MM.1S (cell line): ENCODE measurements around the gene CCDC28A.

Experiments
- DNase-seq: peaks from one replicate; pipeline ENCODE4 v3.0.0-alpha.2; 2015
- H2AFZ ChIP-seq: fragments of 300-600 bp; sonication (generic); 2 replicates; pipeline ENCODE4 v1.6.0; 2016; ENCODE audit warnings: antibody characterized with exemption, low read length
- H3F3A ChIP-seq: fragments of 300-600 bp; sonication (generic); 2 replicates; pipeline ENCODE4 v1.6.1; 2016; ENCODE audit warnings: mild to moderate bottlenecking, antibody characterized with exemption, low read length, moderate library complexity, mixed read lengths; ENCODE audit not compliant: insufficient read depth
- H3K27ac ChIP-seq: fragments of 300-600 bp; sonication (generic); 2 replicates; pipeline ENCODE4 v1.5.1; 2016; ENCODE audit warnings: mild to moderate bottlenecking, low read length
- H3K27me3 ChIP-seq: fragments of 300-600 bp; sonication (generic); replicated peaks from 2 replicates; pipeline ENCODE4 v1.6.0; 2016; ENCODE audit warnings: low read length; ENCODE audit not compliant: insufficient read depth
- H3K36me3 ChIP-seq: fragments of 300-600 bp; sonication (generic); replicated peaks from 2 replicates; pipeline ENCODE4 v1.6.1; 2016; ENCODE audit warnings: mild to moderate bottlenecking, low read length, mixed read lengths; ENCODE audit not compliant: insufficient read depth
- H3K4me1 ChIP-seq: fragments of 300-600 bp; sonication (generic); 2 replicates; pipeline ENCODE4 v1.6.1; 2016; ENCODE audit warnings: low read length, mixed read lengths
- H3K4me2 ChIP-seq: fragments of 300-600 bp; sonication (generic); 2 replicates; pipeline ENCODE4 v1.6.0; 2016; ENCODE audit warnings: low read depth, low read length
- H3K4me3 ChIP-seq: fragments of 300-600 bp; sonication (generic); 2 replicates; pipeline ENCODE4 v1.5.1; 2016; ENCODE audit warnings: low read length, mixed read lengths
- H3K79me2 ChIP-seq: fragments of 300-600 bp; sonication (generic); 2 replicates; pipeline ENCODE4 v1.6.1; 2016; ENCODE audit warnings: mixed run types, low read length, mixed read lengths
- H3K9ac ChIP-seq: fragments of 300-600 bp; sonication (generic); 2 replicates; pipeline ENCODE4 v1.6.1; 2016; ENCODE audit warnings: low read length, mixed read lengths
- H3K9me2 ChIP-seq: fragments of 300-600 bp; sonication (generic); replicated peaks from 2 replicates; pipeline ENCODE4 v1.6.1; 2016; ENCODE audit warnings: mild to moderate bottlenecking, low read length, mixed read lengths; ENCODE audit not compliant: insufficient read depth
- H3K9me3 ChIP-seq: fragments of 300-600 bp; sonication (generic); replicated peaks from 2 replicates; pipeline ENCODE4 v1.6.1; 2016; ENCODE audit warnings: mild to moderate bottlenecking, low read length, mixed read lengths; ENCODE audit not compliant: insufficient read depth
- H4K20me1 ChIP-seq: fragments of 300-600 bp; sonication (generic); 2 replicates; pipeline ENCODE4 v1.6.1; 2016; ENCODE audit warnings: mild to moderate bottlenecking, low read length, moderate library complexity, mixed read lengths; ENCODE audit not compliant: insufficient read depth
- CTCF ChIP-seq: fragments of 300-600 bp; sonication (generic); IDR thresholded peaks from 2 replicates; pipeline ENCODE4 v1.5.1; 2016; ENCODE audit warnings: antibody characterized with exemption, low read length, mixed read lengths
- EZH2 ChIP-seq: fragments of 300-600 bp; sonication (generic); optimal IDR thresholded peaks from 2 replicates; pipeline ENCODE3; 2017; ENCODE audit warnings: low read depth, mild to moderate bottlenecking, antibody characterized with exemption, low read length, mixed read lengths
- EZH2phosphoT487 ChIP-seq: fragments of 300-600 bp; sonication (generic); IDR thresholded peaks from 2 replicates; pipeline ENCODE4 v1.6.1; 2018; ENCODE audit warnings: antibody characterized with exemption, low read length

The CCDC28A gene

GRCh38 chr6:138830248-138830647 is 56.7 kb downstream of the CCDC28A start:
- no peaks in the 10 kb centered on the region for H3K9me2 ChIP-seq
- H3K27me3 ChIP-seq: no peaks in the 10 kb centered on the region
- H3K9ac ChIP-seq: no peak overlapping the region
- H3K27ac ChIP-seq: no peak overlapping the region
- H3K4me3 ChIP-seq: no peak overlapping the region
- no peak overlapping the region for H2AFZ ChIP-seq
- no peaks in the 10 kb centered on the region for H3K79me2 ChIP-seq
- H4K20me1 ChIP-seq: no peaks in the 10 kb centered on the region
- no peak for DNase-seq
- TF ChIP-seq EZH2phosphoT487 (no peak), CTCF (no peak), EZH2 (no peak)
- no peaks in the 10 kb centered on the region for H3K9me3 ChIP-seq
- no peaks in the 10 kb centered on the region for H3K36me3 ChIP-seq
- H3K4me1 ChIP-seq: no peaks in the 10 kb centered on the region
- no peaks in the 10 kb centered on the region for H3F3A ChIP-seq
- no peak overlapping the region for H3K4me2 ChIP-seq

GRCh38 chr6:138832182-138832581 is 58.6 kb downstream of the CCDC28A start:
- H3K36me3 ChIP-seq: no peaks in the 10 kb centered on the region
- no peaks in the 10 kb centered on the region for H3K9me3 ChIP-seq
- no peaks in the 10 kb centered on the region for H3F3A ChIP-seq
- H3K9ac ChIP-seq: no peak overlapping the region
- no peaks in the 10 kb centered on the region for H3K27me3 ChIP-seq
- TF ChIP-seq EZH2phosphoT487 (no peak), EZH2 (no peak), CTCF (no peak)
- no peaks in the 10 kb centered on the region for H3K4me1 ChIP-seq
- H3K27ac ChIP-seq: no peak overlapping the region
- H3K9me2 ChIP-seq: no peaks in the 10 kb centered on the region
- H4K20me1 ChIP-seq: no peaks in the 10 kb centered on the region
- H2AFZ ChIP-seq: no peak overlapping the region
- H3K4me2 ChIP-seq: no peak overlapping the region
- H3K4me3 ChIP-seq: no peak overlapping the region
- DNase-seq: no peak
- no peaks in the 10 kb centered on the region for H3K79me2 ChIP-seq

GRCh38 chr6:138833816-138834539 is 60.4 kb downstream of the CCDC28A start:
- H3K9me3 ChIP-seq: no peaks in the 10 kb centered on the region
- no peak overlapping the region for H3K4me2 ChIP-seq
- H3F3A ChIP-seq: no peaks in the 10 kb centered on the region
- no peak overlapping the region for H2AFZ ChIP-seq
- DNase-seq: no peak
- H3K27me3 ChIP-seq: no peaks in the 10 kb centered on the region
- no peaks in the 10 kb centered on the region for H3K9me2 ChIP-seq
- no peak overlapping the region for H3K4me3 ChIP-seq
- H3K9ac ChIP-seq: no peak overlapping the region
- H3K36me3 ChIP-seq: no peaks in the 10 kb centered on the region
- H3K79me2 ChIP-seq: no peaks in the 10 kb centered on the region
- no peaks in the 10 kb centered on the region for H4K20me1 ChIP-seq
- TF ChIP-seq EZH2 (no peak), CTCF (no peak), EZH2phosphoT487 (no peak)
- no peak overlapping the region for H3K27ac ChIP-seq
- H3K4me1 ChIP-seq: no peaks in the 10 kb centered on the region
